Right lobe of liver (tissue), 6 donors: Measurements from ENCODE around the gene SLC22A23. TPM values are rescaled to one million over a fixed set of nuclear protein-coding genes. Genes with fewer than 3 reads are reported as not detected.

Experiments
- ATAC-seq, 4 donors: fragments of 200-7000 bp; cut with Tn5 transposase; one replicate each; pipeline ENCODE4 v1.9.1; 2020; ENCODE audit warnings: mild to moderate bottlenecking in 4 of 4, moderate library complexity in 4 of 4
- DNase-seq, 3 donors: peaks; one replicate each; pipeline ENCODE4 v3.0.0-alpha.2; 2020
- H3K27ac ChIP-seq, 3 donors: fragments of 200-600 bp; one replicate each; pipeline ENCODE4 v1.8.0; 2022
- H3K27me3 ChIP-seq, 2 donors: fragments of 200-600 bp; one replicate each; pipeline ENCODE4 v1.8.0; 2022
- H3K36me3 ChIP-seq, 4 donors: fragments of 200-600 bp; sonication (generic) in 1 of 4; one replicate each; pipeline versions ENCODE4 v1.5.1 to v1.8.0; 2017 to 2022; ENCODE audit warnings: control low read depth in 1 of 4
- H3K4me1 ChIP-seq, 4 donors: fragments of 200-600 bp; sonication (generic) in 1 of 4; one replicate each; pipeline versions ENCODE4 v1.5.1 to v1.8.0; 2017 to 2022; ENCODE audit warnings: control low read depth in 1 of 4
- H3K4me3 ChIP-seq, 3 donors: fragments of 200-600 bp; one replicate each; pipeline ENCODE4 v1.8.0; 2022
- H3K9me3 ChIP-seq, 4 donors: fragments of 200-600 bp; sonication (generic) in 1 of 4; one replicate each; pipeline versions ENCODE4 v1.5.1 to v1.8.0; 2017 to 2022; ENCODE audit warnings: control low read depth in 1 of 4
- POLR2A ChIP-seq: fragments of 450-650 bp; IDR thresholded peaks from one replicate; pipeline ENCODE4 v1.6.1; 2017; ENCODE audit warnings: antibody characterized with exemption, mild to moderate bottlenecking
- WGBS: methylation state at CpG from one replicate; pipeline ENCODE4 v1.1.6; 2018; ENCODE audit warnings: low coverage, low lambda C conversion rate; ENCODE audit not compliant: insufficient coverage; ENCODE audit errors: missing lambda C conversion rate; 5-methylcytosine and 5-hydroxymethylcytosine counted together
- intact Hi-C, 2 donors: fragments of 100-400 bp; cut with DNase I; formaldehyde crosslinking; loops; one replicate each; pipeline versions ENCODE4 v1.11.2 to v1.14.1; 2022
- total RNA-seq, 6 experiments: library from RNA; depleted of rRNA in 2 of 6; stranded (reverse); fragments of >200 nt in 2 of 6; fragmentation: NEBNext Ultra II Directional in 3 of 6; extraction: Animal tissue kit (Norgen Biotek cat#: 25700) in 3 of 6; gene quantifications; one replicate each; pipeline versions ENCODE4 v1.1.0 to v1.2.4, GENCODE V29; 2016 to 2023
- TF ChIP-seq, protein P1 (sequence below), 4 donors: fragments of 200-600 bp in 3 of 4; fragments of 450-650 bp in 1 of 4; IDR thresholded peaks; one replicate each; pipeline versions ENCODE4 v1.5.1 to v1.8.0; 2016 to 2022; ENCODE audit warnings: antibody characterized with exemption in 4 of 4, mild to moderate bottlenecking in 2 of 4
- donor health status: DM: no; HTN: yes; CAD: no.
- donor health status: DM: no; HTN: no; CAD: no.
- donor health status: DM: no; HTN: no; CAD: no.
- donor health status: DM: no; HTN: yes; CAD: no.
- donor health status: DM: no; HTN: yes; CAD: no.

The SLC22A23 gene
- total RNA-seq, 6 experiments from 2014 or later = 11.7 to 27.6 (median 16.3) TPM

GRCh38 chr6:3331971-3332370 lies 124.9 kb downstream of the SLC22A23 start:
- WGBS = 85% methylated on average over 5 of the region's 7 CpGs

GRCh38 chr6:3331494-3331893 lies 125.4 kb downstream of the SLC22A23 start:
- Histone ChIP-seq H3K36me3 (no peaks in the 10 kb centered on the region), H3K4me1 (peaks cover 0 to 23% (median 9%) of the 10 kb centered on the region in 4 donors), H3K27me3 (no peaks in the 10 kb centered on the region), H3K9me3 (no peaks in the 10 kb centered on the region), H3K27ac (no peak overlapping the region), H3K4me3 (no peak overlapping the region)
- intact Hi-C loops = no loop called here
- 28% methylated on average over 2 of the region's 2 CpGs for WGBS
- TF ChIP-seq, protein P1, sequence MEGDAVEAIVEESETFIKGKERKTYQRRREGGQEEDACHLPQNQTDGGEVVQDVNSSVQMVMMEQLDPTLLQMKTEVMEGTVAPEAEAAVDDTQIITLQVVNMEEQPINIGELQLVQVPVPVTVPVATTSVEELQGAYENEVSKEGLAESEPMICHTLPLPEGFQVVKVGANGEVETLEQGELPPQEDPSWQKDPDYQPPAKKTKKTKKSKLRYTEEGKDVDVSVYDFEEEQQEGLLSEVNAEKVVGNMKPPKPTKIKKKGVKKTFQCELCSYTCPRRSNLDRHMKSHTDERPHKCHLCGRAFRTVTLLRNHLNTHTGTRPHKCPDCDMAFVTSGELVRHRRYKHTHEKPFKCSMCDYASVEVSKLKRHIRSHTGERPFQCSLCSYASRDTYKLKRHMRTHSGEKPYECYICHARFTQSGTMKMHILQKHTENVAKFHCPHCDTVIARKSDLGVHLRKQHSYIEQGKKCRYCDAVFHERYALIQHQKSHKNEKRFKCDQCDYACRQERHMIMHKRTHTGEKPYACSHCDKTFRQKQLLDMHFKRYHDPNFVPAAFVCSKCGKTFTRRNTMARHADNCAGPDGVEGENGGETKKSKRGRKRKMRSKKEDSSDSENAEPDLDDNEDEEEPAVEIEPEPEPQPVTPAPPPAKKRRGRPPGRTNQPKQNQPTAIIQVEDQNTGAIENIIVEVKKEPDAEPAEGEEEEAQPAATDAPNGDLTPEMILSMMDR (IDR thresholded peaks at IDR 0.05) = no peak
- DNase-seq = no peak
- no peak for ATAC-seq

More at GRCh38 chr6:3331971-3332370, 124.9 kb downstream of the SLC22A23 start:
- Histone ChIP-seq H3K9me3 (no peaks in the 10 kb centered on the region), H3K36me3 (no peaks in the 10 kb centered on the region), H3K27me3 (no peaks in the 10 kb centered on the region), H3K4me3 (no peak overlapping the region), H3K4me1 (peaks cover 0 to 23% (median 9%) of the 10 kb centered on the region in 4 donors), H3K27ac (no peak overlapping the region)
- intact Hi-C loops = no loop called here
- ATAC-seq (no peak), DNase-seq (no peak)
- no peak for TF ChIP-seq POLR2A
- TF ChIP-seq, protein P1 (IDR thresholded peaks at IDR 0.05) = no peak

DNA sequence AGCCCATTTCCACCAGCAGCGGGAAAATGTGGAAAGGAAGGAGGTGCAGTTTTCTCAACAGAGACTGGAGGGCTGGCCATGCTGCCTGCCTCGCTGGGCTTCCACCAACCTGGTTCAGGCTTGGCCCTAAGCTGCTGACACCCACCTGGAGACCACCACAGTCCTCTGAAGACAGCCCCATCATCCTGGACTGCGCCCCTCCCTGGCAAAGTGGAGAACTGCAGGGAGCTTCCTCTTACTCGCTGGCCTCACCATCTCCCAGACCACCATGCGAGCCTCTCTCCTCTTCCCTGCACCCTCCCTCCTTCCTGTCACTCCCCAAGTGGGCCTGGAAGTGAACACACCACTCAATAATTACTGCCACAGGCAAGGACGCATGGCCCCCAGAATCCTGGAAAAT lies 126.7 kb downstream of the SLC22A23 start:
- no peaks in the 10 kb centered on the region for H3K9me3 ChIP-seq
- H3K27ac ChIP-seq = no peak overlapping the region
- DNase-seq (no peak), ATAC-seq (no peak)
- no peak overlapping the region for H3K4me3 ChIP-seq
- peaks cover 0 to 15% (median 7%) of the 10 kb centered on the region in 4 donors for H3K4me1 ChIP-seq
- TF ChIP-seq POLR2A = no peak
- H3K27me3 ChIP-seq = no peaks in the 10 kb centered on the region
- H3K36me3 ChIP-seq = no peaks in the 10 kb centered on the region
- intact Hi-C loops = no loop called here
- WGBS = 86% methylated on average over 6 of the region's 6 CpGs

DNA sequence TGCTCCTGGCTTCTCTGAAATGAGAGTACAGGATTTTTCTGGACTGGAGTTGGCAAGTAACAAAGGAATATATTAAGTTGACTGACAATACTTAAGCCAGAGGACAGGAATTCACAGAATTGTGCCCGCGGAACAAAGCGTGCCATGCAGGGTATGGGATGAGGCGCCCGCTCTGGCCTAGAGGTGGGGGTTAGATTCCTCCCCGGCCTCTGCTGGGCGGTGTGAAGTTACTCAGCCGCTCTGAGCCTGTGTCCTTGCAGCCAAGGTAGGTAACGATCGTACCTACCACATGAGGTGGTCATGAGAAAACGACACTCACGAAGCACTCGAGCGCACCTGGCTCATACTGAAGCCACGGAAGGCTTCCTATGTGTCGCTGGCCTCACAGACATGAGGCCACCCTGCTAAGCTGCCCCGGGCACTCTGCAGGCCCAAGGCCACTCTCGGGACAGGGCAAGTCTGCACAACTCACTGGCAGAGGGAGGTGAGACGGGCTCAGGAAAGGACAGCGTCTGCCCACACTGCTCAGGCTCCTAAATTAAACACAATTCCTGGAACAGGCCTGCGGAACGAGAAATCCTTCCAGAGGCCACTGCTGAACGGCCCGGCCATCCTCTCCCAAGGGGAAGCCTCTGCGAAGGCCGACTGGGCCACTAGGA lies 127.3 kb downstream of the SLC22A23 start:
- no peaks in the 10 kb centered on the region for H3K9me3 ChIP-seq
- intact Hi-C loops = no loop called here
- H3K27ac ChIP-seq = no peak overlapping the region
- ATAC-seq = no peak
- TF ChIP-seq POLR2A = no peak
- TF ChIP-seq, protein P1 (IDR thresholded peaks at IDR 0.05) = no peak
- no peak overlapping the region for H3K4me3 ChIP-seq
- 73% methylated on average over 5 of the region's 26 CpGs for WGBS
- H3K27me3 ChIP-seq = no peaks in the 10 kb centered on the region
- H3K4me1 ChIP-seq = peaks cover 0 to 9% (median 4%) of the 10 kb centered on the region in 4 donors
- no peak for DNase-seq
- H3K36me3 ChIP-seq = no peaks in the 10 kb centered on the region

- Histone ChIP-seq H3K4me3 (no peak overlapping the region), H3K36me3 (no peaks in the 10 kb centered on the region), H3K27me3 (no peaks in the 10 kb centered on the region), H3K4me1 (peaks cover 0 to 3% (median under 1%) of the 10 kb centered on the region in 4 donors), H3K27ac (no peak overlapping the region), H3K9me3 (no peaks in the 10 kb centered on the region)
- TF ChIP-seq, protein P1 (IDR thresholded peaks at IDR 0.05) = no peak
- no peak for TF ChIP-seq POLR2A
- ATAC-seq (peak in 1 of 4 donors; percentile 51), DNase-seq (no peak)
- intact Hi-C loops = no loop called here
- WGBS = 66% methylated on average over 6 of the region's 10 CpGs
Measured at GRCh38 chr6:3328796-3329195, 128.1 kb downstream of the SLC22A23 start.
